Lower leg skin (tissue), 3 donors: Measurements from ENCODE around the gene UBALD1.

Experiments
- CTCF ChIP-seq, 3 donors: fragments of 450-650 bp; IDR thresholded peaks; one replicate each; pipeline ENCODE4 v1.5.1; 2016; ENCODE audit warnings: antibody characterized with exemption in 3 of 3, mild to moderate bottlenecking in 3 of 3, moderate library complexity in 2 of 3
- POLR2A ChIP-seq, 2 donors: fragments of 450-650 bp; IDR thresholded peaks; one replicate each; pipeline ENCODE4 v1.6.1; 2016 to 2017; ENCODE audit warnings: antibody characterized with exemption in 2 of 2, mild to moderate bottlenecking in 1 of 2, moderate library complexity in 1 of 2

GRCh38 chr16:4601036-4601863 is 13.4 kb downstream of the UBALD1 start:
- TF ChIP-seq CTCF (IDR thresholded peaks at IDR 0.05) (no peak), POLR2A (IDR thresholded peaks at IDR 0.05) (no peak)
